HG03175 (cell line): Measurements from ENCODE around the gene CLIP4.

Source experiments
- ATAC-seq: cut with Tn5 transposase; IDR thresholded peaks from one replicate; pipeline ENCODE4 v1.9.1; 2021; ENCODE audit warnings: mild to moderate bottlenecking, moderate library complexity; ENCODE audit not compliant: unreplicated experiment

The CLIP4 gene

DNA sequence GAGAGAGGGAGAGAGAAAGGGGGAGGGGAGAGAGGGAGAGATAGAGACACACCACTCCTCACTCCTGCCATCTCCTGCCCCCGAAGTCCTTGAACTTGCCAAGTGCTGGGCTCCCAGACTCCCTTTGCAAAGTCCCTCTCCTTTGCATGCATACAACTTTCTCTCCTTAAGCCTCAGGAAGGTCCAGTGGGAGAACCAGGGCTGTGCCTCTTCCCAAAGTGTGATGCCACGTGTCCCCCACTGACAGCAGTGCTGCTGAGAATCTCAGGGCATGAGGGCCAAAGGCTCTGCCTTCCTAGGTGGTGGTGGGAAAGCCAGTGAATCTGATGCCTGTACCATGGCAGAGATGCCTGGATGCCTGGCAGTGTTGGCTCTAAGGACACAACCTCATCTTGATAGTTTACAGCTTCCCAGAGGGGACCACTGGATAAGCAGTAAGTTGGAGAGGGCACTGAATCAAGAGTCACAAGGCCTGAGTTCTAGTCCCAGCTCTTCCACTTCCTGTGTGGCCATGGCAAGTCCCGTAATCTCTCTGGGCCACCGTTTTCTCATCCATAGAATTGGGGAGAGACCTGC is 103.4 kb downstream of the CLIP4 start:
- no peak for ATAC-seq

DNA sequence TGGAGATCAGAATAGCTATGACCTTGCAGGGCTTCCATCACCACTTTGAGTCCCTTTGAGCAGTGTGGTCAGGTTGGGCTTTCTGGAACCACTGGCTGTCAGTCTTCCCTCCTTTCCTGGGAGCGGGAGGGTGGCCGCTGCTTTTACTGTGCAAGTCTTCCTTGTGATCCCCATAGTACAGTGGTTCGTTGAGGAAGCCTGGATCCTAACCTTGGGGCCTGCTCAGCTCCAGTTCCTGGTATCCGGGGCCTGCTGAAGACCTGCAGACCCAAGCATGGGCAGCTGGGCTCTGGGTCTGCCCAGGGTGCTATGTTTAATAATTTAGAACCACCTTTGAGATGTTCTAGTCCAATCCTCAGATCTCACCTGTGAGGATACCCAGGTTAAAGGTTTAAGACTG is 104.2 kb downstream of the CLIP4 start:
- ATAC-seq = no peak

GRCh38 chr2:29220506-29221270 is 105.5 kb downstream of the CLIP4 start:
- no peak for ATAC-seq

- no peak for ATAC-seq
Measured at GRCh38 chr2:29222381-29223179, 107.4 kb downstream of the CLIP4 start.

DNA sequence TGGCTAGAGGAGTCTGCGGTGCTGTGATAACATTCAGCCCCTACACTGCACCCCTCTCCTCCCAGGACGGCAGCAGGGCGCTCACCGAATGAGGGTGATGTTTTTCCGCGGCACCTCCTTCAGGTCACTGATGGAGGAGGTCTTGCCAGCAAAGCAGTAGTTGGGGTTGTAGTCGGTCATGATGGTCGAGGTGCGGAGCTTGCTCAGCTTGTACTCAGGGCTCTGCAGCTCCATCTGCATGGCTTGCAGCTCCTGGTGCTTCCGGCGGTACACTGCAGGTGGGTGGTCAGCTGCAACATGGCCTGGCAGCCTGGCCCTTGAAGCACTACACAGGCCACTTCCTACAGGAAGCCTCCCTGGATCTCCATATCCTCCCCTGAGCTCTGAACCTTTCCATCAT is 108.0 kb downstream of the CLIP4 start:
- no peak for ATAC-seq

DNA sequence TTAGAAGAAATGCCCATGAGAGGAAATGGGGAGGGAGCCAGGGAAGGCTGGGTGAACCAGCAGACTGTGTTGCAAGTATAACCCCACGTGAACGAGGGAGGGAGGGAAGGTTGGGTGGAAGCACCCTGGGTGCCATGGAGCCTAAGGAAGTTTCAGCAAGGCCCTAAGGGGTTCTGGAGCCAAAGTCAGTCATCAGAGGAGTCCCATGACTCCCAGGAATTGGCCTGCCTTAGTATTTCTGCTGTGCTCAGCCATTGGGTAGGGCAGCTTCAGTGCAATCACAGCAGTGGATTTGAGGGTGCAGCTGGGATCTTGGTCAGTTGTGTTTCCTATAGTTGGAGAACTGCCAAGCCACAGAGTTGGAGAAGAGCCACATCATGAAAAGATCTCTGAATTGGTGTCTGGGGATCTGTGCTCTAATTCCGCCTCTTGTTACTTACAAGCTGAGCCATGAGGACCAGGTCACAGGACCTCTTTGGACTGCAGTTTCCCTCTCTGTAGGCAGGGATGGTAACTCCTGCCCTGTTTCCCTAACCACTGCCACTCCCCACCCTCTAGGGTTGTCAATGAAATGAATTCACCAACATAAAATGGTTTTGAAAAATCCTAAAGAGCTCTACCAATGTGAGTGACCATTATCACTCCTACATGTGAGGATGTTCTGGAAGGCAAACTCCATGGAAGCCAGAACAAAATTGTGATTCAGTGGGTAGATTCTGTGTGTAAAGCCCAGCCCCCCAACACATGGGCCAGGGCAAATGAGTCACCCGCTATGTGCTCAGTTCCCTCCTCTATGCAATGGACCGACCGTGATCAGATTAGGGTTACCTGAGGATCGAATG is 108.9 kb downstream of the CLIP4 start:
- no peak for ATAC-seq

DNA sequence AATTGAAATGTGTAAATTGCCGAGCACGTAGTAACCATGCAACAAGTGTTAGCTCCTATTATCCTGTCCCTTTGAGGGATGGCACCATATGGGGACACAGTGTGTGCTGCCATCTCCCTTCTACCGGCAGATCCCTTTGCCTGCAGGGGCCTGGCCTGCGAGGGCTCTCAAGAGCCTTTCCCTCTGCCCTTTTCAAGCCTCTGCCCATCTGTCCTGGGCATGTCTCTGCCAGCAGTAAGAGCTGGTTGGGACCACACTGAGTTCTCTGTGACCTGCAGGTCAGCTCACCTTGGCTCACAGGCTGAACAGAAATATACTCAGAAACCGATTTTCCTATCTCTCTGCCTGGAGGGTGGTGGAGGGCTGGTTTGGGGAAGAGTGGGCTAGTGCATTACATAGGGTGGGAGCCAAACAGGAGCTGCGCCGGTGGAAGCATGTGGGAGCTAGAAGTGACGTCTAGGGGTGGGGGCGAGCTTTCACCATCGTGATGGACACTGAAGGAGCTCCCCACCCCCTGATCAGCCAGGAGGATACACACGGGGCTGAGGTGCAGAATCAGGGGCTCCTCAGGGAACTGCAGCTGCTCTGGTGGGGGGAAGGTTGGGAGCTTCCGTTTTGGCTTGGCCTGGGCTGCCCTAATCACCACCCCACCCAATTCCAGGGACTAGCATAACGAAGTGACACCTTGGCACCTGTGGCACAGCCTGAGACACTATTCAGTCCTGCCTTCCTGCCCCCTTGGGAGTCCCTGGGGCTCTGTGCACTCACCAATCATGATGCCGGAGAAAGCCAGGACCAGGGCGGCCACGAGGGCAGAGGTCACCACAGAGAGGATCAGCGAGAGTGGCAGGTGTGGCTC is 109.7 kb downstream of the CLIP4 start:
- ATAC-seq = no peak

- no peak for ATAC-seq
Measured at GRCh38 chr2:29225814-29226213, 110.6 kb downstream of the CLIP4 start.

- no peak for ATAC-seq
Measured at GRCh38 chr2:29226375-29226774, 111.2 kb downstream of the CLIP4 start.

DNA sequence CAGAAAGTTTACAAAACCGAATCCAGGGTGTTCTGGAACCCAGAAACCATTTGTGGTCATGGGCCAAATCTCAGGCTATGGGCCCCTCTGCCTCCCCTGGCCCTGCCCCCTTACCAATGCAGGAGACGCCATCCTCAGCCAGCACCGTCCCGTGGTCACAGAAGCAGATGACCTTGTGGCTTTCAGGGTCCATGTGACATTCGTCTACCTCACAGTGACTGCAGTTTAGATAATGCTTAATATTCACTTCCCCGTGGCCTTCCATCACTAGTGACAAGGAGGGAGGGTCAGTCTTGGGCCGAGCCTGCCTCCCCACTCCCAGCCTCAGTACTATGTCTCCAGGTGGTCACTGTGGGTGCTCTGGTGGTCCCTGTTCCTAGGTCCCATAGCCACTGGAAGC is 111.6 kb downstream of the CLIP4 start:
- no peak for ATAC-seq

- ATAC-seq = no peak
Measured at GRCh38 chr2:29227935-29228675, 112.9 kb downstream of the CLIP4 start.

DNA sequence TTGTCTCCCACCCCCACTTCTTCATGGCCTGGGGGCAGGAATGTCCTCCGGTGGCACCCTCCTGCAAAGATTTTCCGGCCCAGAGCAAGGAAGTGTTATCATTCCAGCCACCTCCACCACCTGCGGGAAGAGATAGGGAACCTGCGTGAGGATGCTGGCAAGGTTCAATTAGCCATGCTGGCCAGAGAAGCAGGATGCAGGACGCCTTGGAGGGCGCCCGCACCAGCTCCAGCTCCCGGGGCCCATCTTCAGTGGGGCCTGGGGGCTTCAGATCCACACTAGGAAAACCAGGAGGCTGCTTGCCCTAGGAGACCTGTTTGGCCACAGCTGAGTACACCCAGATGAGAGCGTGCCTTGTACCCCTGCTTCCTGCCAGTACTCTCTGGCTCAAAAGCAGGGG is 113.7 kb downstream of the CLIP4 start:
- ATAC-seq = no peak

GRCh38 chr2:29229640-29230039 is 114.4 kb downstream of the CLIP4 start:
- no peak for ATAC-seq

- no peak for ATAC-seq
Measured at GRCh38 chr2:29232041-29232440, 116.8 kb downstream of the CLIP4 start.

GRCh38 chr2:29233428-29233827 is 118.2 kb downstream of the CLIP4 start:
- no peak for ATAC-seq

DNA sequence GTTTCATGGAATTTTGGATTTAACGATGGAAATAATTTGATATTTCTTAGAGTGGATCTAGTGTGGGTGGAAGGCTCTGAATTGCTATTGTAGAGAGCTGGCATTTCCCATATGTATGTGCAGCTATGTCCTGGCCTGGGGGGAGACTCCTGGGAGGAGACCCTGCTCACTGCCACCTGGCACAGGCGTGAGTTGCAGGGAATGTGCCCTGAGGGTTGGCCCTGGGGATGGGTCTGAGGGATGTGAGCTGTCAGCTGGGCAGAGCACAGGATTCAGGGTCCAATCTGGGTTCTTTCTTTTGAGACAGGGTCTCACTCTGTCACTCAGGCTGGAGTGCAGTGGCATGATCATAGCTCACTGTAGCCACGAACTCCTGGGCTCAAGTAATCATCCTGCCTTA is 120.2 kb downstream of the CLIP4 start:
- no peak for ATAC-seq

DNA sequence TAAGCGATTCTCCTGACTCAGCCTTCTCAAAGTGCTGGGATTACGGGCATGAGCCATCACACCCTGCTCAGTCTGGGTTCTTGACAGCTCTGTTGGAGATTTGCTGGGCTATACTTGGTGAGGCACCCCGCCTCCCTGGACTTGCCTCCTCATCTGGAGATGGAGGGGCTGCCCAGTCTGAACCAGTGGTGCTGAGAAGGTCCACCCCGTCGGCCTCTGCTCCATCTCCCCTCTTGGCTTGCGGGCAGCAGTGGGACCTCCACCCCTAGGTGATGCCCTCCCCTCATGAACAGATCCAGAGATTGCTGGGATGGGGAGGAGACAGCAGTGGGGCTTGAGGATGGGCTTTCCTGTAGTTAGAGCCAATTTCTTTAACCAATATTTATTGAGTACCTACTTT is 120.9 kb downstream of the CLIP4 start:
- ATAC-seq = no peak

DNA sequence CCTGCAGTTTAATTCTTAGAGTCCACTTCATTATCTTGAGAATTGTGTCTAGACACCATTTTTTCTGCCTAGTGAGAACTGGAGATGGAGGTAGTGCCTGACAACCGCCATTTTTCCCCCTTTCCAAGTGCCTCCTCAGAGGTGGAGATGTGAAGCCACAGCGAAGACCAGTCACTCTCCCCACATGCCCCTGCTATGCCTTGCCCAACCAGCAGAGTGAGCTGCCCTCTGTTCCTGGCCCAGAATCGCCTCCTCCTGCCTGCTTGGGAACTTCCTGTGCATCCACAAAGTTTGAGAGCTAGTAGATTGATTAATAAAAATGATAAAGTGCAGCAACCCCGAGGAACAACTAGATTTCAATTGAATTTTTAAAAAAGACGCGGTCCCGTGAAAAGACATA is 123.3 kb downstream of the CLIP4 start:
- ATAC-seq = no peak
